D341Med (cell line): ENCODE data around the gene SLC35F3.
"Not testable (repeated sequence)": the region's sequence is repeated elsewhere in the genome, so short reads cannot be mapped to it uniquely, and the experiment has no call there.

Experiments used
- DNase-seq: peaks from one replicate; pipeline ENCODE4 v3.0.0; 2012; ENCODE audit warnings: low spot score

The SLC35F3 gene

GRCh38 chr1:234226113-234226818, 321.8 kb downstream of the SLC35F3 start:
- no peak for DNase-seq

DNA sequence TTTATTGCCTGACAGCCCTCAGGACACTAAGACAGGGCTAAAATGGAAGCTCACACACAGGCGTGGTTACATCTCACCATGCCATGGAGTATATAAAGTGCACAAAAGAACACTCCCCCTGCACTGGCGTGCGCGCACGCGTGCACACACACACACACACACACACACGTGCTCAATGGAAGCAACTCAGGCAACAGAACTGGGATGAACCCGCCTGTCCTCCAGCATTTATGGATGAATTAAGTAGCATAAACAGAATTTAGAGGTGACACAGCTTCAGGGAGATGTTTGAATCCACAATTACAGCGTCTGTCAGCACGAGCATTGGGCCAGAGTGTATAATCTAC, 322.3 kb downstream of the SLC35F3 start:
- DNase-seq = no peak

DNA sequence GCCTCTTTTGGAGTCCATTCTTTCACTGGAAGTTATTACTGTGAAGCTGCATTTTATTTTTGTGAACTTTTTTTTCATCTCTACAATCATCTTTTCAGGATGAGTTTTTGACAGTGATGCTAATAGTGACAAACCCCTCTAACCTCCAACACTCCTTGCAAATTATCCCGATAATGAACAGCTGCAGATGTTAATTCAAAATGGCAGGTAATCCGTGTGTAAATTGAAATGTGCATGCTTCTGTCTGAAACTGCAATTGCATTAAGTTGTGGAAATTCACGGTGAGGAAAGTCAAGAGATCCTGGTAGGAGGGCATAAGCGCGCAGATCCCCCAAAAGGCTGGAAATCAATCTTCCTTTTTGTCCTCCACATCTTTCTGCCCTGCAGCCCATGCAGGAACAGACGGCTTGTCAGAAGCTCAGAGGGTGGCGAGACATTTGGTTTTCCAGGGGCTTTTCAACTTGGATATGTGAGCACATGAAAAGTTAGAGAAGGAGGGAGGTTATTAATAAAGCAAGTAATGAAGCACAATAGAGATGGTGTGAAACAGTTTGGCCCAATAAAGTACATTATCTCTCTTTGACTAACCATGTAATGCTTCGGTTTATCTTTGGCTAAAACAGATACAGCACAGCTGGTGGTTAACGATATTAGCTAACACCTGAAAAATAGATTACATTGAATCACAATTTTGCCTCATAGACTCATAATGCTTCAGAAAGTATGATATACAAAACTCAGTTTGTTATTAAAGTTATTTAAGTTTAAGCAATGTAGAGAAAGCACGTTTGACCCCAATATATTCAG, 325.3 kb downstream of the SLC35F3 start:
- no peak for DNase-seq

DNA sequence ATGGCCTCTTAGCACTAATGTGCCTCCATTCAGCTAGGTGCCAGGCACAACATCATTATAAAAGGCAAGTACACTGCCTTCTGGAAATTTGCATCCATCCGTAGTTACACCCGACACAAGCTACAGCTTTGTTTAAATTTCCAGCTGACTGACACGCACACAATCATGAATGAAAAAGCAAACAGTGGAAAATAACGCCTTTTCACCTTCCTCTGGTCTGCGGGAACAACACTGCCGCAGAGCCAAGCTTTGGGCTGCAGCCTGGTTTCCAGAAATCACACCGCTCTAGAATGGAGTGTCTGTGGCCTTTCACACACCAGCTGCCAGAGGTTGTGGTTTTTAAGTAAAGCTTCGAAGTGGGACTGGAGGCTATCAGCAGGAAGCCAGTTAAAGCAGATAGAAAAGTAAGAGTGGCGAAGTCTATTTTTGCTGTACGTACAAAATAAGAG, 326.0 kb downstream of the SLC35F3 start:
- DNase-seq = no peak

GRCh38 chr1:234231061-234231892, 326.8 kb downstream of the SLC35F3 start:
- no peak for DNase-seq

DNA sequence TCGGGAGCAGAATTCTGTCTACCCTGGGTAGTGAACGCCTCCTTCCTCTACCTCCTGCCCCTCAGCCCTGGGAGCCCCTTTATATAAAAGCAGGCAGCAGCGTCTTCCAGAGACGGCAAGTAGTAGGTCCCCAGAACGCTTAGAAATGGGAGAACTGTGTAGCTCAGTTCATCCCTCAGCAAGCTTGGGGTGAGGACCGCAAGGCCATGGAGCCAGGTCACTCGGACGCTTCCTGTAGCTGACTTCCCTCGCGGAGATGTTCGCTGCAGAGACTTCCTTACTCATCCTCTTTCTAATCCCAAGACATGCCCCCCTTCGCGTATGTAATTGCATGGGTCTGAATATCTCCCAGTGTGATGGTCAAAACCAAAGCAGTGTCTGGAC, 327.4 kb downstream of the SLC35F3 start:
- DNase-seq = no peak

GRCh38 chr1:234234199-234234598, 329.7 kb downstream of the SLC35F3 start:
- no peak for DNase-seq

DNA sequence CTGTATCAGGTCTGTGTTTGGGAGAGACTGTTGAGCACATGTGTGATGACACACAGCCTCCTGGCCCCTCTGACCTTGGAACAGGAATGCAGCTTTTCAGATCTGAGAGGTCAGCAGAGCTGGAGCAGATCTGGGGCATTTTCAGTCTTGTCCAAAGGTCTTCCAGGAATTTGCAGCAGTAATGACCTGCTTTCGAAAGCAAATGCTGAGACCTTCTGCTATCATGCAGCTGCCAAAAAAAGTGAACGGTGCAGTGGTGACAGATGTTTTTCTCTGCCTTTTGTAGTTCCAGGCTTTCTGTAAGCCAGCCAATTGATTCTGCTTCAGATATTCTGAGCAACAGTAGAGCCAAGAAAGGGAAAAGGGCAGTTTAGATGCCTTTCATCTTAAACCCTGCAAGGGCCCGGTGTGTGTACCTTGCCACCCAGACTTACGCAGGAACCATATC, 331.0 kb downstream of the SLC35F3 start:
- DNase-seq = no peak

GRCh38 chr1:234237393-234237792, 332.9 kb downstream of the SLC35F3 start:
- DNase-seq = no peak

DNA sequence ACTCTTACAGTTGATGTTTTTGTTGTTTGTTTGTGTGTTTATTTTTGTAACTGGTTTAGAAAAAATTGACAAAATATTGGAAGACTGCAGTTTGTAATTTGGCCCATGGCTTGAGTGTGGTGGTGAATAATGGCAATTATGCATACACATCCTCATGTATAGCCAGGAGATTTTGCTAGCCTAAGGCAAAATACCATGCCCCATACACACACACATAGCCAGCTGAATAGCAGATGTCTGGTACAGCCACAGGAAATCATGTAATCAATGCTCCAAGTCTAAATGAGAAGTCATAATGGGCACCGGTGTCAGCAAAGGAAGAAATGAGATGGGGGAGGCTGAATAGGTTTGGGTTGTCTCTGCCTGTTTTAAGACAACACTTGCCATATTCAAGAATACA, 333.6 kb downstream of the SLC35F3 start:
- no peak for DNase-seq

DNA sequence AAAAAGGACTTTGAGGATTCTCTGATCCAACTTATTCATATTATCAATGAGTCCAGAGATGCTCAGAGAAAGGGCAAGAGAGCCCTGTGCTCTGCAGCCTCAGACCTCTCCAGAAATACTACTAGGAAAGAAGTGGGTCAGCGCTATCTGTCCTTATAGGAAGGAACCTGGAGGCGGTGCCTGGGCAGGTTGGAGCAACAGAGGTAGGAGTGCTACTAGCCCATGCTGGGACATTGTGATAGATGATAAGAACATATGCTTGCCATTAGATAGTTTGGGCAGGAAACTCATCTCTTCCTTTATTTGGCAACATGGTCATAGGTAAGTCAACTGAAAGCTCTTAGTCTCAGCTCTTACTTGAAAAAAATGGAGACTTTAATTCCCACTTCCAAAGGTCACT, 335.0 kb downstream of the SLC35F3 start:
- no peak for DNase-seq

DNA sequence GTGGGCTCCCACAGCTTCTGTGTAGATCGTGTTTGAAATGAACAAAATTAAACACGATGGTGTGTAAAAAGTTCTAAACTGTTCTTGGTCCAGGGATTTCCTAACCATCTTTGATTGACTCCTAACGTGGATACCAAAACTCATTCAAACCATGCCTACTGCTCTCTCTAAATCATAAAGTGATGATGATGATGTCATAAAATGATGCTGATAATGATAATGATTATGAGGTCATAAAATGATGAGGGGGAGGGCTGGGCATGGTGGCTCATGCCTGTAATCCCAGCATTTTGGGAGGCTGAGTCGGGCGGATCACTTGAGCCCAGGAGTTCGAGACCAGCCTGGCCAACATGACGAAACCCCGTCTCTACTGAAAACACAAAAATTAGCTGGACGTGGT, 335.5 kb downstream of the SLC35F3 start:
- DNase-seq = no peak

GRCh38 chr1:234240680-234241079, 336.2 kb downstream of the SLC35F3 start:
- no peak for DNase-seq

GRCh38 chr1:234241941-234242490, 337.5 kb downstream of the SLC35F3 start:
- DNase-seq = no peak

DNA sequence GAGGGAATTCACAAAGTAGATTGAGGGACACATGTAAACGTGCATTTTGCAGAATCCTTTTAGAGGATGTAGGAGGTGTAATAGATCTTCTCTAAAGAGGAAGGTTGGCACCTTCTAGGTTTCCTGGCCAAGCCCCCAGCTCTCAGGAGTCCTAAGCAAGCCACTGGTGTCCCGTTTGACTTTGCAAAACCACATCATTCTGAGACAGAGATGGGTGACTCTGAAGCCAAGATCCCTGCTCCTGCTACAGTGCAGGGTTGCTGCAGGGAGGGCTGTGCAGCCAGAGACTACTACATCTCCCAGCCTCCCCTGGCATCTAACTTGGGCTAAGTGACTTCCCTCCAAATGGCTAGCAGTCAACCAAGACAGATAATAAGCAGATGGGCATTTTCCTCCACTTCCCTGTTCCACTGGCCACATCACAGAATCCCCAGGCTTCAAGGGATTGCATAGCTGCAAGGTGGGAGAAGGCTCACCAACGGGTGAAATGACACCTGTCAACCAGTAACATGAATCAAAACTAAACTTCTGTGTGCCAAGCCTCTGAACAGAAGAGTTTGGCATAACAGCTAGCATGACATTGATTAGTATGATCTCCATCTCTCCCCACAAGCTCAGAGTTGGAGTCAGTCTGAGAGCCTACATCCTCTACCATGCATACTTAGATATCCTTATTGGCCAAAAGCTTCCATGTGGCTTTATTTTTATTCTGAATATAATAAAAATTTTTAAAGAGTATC, 339.2 kb downstream of the SLC35F3 start:
- no peak for DNase-seq

DNA sequence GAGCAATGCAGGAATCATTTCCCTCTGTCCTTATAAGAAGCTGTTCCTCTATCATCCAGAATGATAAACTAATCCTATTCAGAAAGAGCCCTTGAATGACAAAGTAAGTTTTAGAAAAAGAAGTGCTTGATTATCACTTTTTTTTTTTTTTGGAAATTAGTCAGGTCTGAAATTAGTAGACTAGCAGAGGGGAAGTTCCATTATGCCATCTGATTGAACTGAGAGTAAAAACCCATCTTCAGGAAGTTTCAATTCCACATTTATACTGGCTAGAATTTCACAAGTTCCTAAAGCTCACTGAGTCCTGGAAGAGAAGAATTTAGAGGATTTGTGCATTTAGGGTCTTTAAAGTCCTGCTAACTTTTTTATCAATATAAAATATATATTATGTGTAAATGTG, 340.0 kb downstream of the SLC35F3 start:
- no peak for DNase-seq

DNA sequence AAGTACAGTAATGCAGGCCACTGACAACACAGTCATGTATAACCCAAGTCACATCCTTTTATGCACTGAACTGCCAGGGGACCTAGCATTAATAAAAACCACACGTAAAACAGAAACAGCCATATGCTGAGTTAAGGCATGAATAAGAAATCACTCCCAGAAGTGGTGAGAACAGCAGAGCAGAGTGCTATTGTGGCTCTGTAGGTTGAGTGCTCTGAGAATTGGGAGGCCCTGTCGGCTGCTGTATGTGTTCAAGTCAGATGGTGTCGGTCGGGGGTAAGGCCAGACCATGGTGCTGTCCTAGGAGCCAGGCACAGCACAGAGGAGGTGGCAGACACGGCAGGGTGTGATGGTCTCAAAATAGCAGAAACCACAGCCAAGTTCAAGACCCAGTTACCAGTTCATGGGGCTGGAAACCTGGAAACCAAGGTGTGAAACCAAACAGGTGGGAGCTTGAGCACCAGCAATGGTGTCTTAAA, 342.2 kb downstream of the SLC35F3 start:
- DNase-seq = no peak

- DNase-seq = not testable (repeated sequence)
These were observed 343.3 kb downstream of the SLC35F3 start for GRCh38 chr1:234247746-234248145.

DNA sequence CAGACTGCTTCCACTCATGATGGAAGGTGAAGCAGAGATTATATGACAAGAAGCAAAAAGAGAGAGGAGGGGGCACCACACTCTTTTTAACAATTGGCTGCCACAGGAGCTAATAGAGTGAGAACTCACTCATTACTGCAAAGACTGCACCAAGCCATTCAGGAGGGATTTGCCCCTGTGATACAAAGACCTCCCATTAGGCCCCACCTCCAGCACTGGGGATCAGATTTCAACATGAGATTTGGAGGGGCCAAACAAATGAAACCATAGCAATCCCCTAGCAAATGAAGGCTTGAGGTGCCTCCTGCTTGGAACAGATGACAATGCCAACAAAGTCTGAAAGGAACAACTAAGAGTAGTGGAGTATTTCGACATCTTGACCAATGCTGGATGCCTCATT, 346.3 kb downstream of the SLC35F3 start:
- DNase-seq = no peak

- no peak for DNase-seq
These were observed 349.3 kb downstream of the SLC35F3 start for GRCh38 chr1:234253732-234254131.

DNA sequence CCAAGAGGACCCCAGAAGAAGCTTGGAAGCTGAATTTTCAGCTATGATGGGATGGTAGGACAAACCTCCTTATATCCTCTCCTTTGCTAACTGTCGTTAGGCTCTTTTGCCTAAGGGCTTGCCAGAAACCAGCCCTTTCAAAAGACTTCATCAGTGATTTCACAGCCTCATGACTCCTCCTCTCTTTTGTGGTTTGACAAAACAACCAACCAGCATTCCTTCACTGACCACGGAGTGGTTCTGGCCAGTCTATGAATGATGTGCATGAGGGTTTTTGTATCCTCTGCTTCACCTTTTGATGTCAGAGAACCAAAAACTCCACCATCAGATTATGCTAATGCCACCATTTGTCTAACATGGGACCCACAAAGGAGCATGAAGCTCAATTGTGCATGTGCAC, 351.9 kb downstream of the SLC35F3 start:
- no peak for DNase-seq

DNA sequence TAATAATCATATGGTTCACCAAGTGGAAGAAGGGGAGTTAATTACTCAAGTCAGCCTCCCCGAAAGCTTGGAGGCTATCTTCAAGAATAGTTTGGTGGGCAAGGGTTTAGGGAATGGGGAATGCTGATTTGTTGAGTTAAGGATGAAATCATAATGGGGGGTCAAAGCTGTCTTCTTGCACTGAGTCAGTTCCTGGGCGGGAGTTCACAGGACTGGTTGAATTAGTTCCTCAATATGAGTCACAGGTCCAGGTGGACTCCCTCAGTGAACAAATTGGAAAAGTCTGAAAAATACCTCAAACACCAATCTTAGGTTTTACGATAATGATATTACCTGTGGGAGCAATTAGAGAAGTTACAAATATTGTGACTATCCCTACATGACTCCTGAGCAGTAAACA, 353.6 kb downstream of the SLC35F3 start:
- DNase-seq = no peak
